Heart right ventricle (tissue), 16 donors: Measurements from ENCODE around the gene TRIM15. TPM values are rescaled to one million over a fixed set of nuclear protein-coding genes. Genes with fewer than 3 reads are reported as not detected.
"Not testable (repeated sequence)": the region's sequence is repeated elsewhere in the genome, so short reads cannot be mapped to it uniquely, and the experiment has no call there.

Source experiments
- ATAC-seq, 8 donors: fragments of 200-7000 bp; cut with Tn5 transposase; one replicate each; pipeline ENCODE4 v1.9.1; 2020; ENCODE audit warnings: mild to moderate bottlenecking in 8 of 8, moderate library complexity in 8 of 8, moderate number of reproducible peaks in 1 of 8
- DNase-seq, 2 donors: peaks; one replicate each; pipeline ENCODE4 v3.0.0-alpha.2; 2020
- H3K27ac ChIP-seq, 10 donors: fragments of 200-600 bp; sonication (generic) in 2 of 10; one replicate each; pipeline versions ENCODE4 v1.5.0 to v1.8.0; 2020 to 2022; ENCODE audit warnings: mild to moderate bottlenecking in 3 of 10
- H3K27me3 ChIP-seq, 7 donors: fragments of 200-600 bp; one replicate each; pipeline ENCODE4 v1.8.0; 2021 to 2022; ENCODE audit warnings: mild to moderate bottlenecking in 2 of 7
- H3K36me3 ChIP-seq, 9 donors: fragments of 200-600 bp; sonication (generic) in 1 of 9; one replicate each; pipeline versions ENCODE4 v1.5.0 to v1.8.0; 2020 to 2022; ENCODE audit warnings: mild to moderate bottlenecking in 2 of 9
- H3K4me1 ChIP-seq, 9 donors: fragments of 200-600 bp; sonication (generic) in 1 of 9; one replicate each; pipeline versions ENCODE4 v1.5.0 to v1.8.0; 2020 to 2022; ENCODE audit warnings: mild to moderate bottlenecking in 4 of 9
- H3K4me3 ChIP-seq, 10 donors: fragments of 200-600 bp; sonication (generic) in 2 of 10; one replicate each; pipeline versions ENCODE4 v1.5.0 to v1.8.0; 2020 to 2022; ENCODE audit warnings: mild to moderate bottlenecking in 7 of 10, moderate library complexity in 2 of 10
- H3K9me3 ChIP-seq, 11 donors: fragments of 200-600 bp in 10 of 11; sonication (generic) in 2 of 11; one replicate each; pipeline versions ENCODE4 v1.5.0 to v1.8.0; 2013 to 2022; ENCODE audit warnings: mild to moderate bottlenecking in 2 of 11, control low read depth in 1 of 11, moderate library complexity in 1 of 11
- CTCF ChIP-seq, 9 donors: fragments of 200-600 bp; sonication (generic) in 2 of 9; IDR thresholded peaks; one replicate each; pipeline versions ENCODE4 v1.5.0 to v1.8.0; 2021 to 2022; ENCODE audit warnings: antibody characterized with exemption in 9 of 9, mild to moderate bottlenecking in 5 of 9, moderate library complexity in 1 of 9
- WGBS, 2 donors: extraction: QIAGEN DNeasy Blood & Tissue Kit; methylation state at CpG; one replicate each; pipeline ENCODE4 v1.1.7; 2013; ENCODE audit warnings: inconsistent platforms in 1 of 2; 5-methylcytosine and 5-hydroxymethylcytosine counted together
- intact Hi-C, 10 donors: fragments of 100-400 bp; cut with DNase I; formaldehyde crosslinking; loops; one replicate each; pipeline versions ENCODE4 v1.11.1 to v1.14.2; 2022
- long read RNA-seq, 3 donors: library from polyadenylated mRNA; unstranded; transcript quantifications; one replicate each; pipeline ENCODE4 v2.0.0, GENCODE V29; 2020 to 2021
- polyA plus RNA-seq, 2 donors: library from polyadenylated mRNA; stranded (reverse); fragments of 200-250 nt; gene quantifications; one replicate each; pipeline ENCODE4 v1.2.3, GENCODE V29; 2013
- total RNA-seq, 10 donors: library from RNA; stranded (reverse); fragmentation: NEBNext Ultra II Directional in 3 of 10; extraction: Animal tissue kit (Norgen Biotek cat#: 25700) in 3 of 10; gene quantifications; one replicate each; pipeline versions ENCODE4 v1.2.1 to v1.2.4, GENCODE V29; 2021 to 2023
- donor health status: Arrhythmogenic right ventricular cardiomyopathy.
- donor health status: ischemic (EF 13 %, LVEDD 7.1; RV severe dilation, severe dysfunction).
- donor health status: healthy with polysubstance abuse.
- donor health status: DM: no; HTN: yes; CAD: no.
- donor health status: DM: no; HTN: no; CAD: no.
- donor health status: ischemic (EF 25% LVEDD 6.9; RV normal size, moderate dysfunction).
- donor health status: ischemic (EF 25% LVEDD 5.7; RV mildly dilated, moderate dysfunction).
- donor health status: healthy.
- donor health status: DM: yes; HTN: yes; CAD: no.
- donor health status: Ischemic cardiomyopathy.
- donor health status: ischemic (EF 35%, LVEDD 5.7; RV mildly dilated, moderate dysfunction).
- donor health status: nonischemic (EF 11% LVEDD 7.7; RV severe dilation, severe dysfunction).
- donor health status: DM: yes; HTN: yes; CAD: no.
- donor health status: PGD.
- donor health status: ischemic (EF 29% LVEDD 5.4; RV normal size, mild dysfunction).
- donor health status: nonischemic (EF 23%, LVEDD 6.1; RV moderate dilation, normal function).

The TRIM15 gene
- total RNA-seq: not detected
- not detected for polyA plus RNA-seq
- long read RNA-seq, donor 1: 0 reads
- long read RNA-seq, donor 2: 0 reads
- long read RNA-seq, donor 3: 0 reads

- no peak for DNase-seq
- intact Hi-C loops: no loop called here
- no peak for ATAC-seq
- Histone ChIP-seq H3K4me1 (peaks cover 0 to 5% (median 0%) of the 10 kb centered on the region in 9 donors), H3K27me3 (peaks cover 0 to 41% (median 25%) of the 10 kb centered on the region in 7 donors), H3K27ac (no peak within 1 kb of the TSS), H3K36me3 (no peaks in the 10 kb centered on the region), H3K9me3 (no peaks in the 10 kb centered on the region), H3K4me3 (no peak within 1 kb of the TSS)
- WGBS, 2 donors: 77 to 79% methylated on average over 31 of the region's 31 CpGs
- TF ChIP-seq CTCF (IDR thresholded peaks at IDR 0.05): no peak
Observed at GRCh38 chr6:30163090-30163917, at the start of gene TRIM15. TRIM15 (plus strand) TSS chr6:30163546; CDS start chr6:30163685, 139 bp downstream.

DNA sequence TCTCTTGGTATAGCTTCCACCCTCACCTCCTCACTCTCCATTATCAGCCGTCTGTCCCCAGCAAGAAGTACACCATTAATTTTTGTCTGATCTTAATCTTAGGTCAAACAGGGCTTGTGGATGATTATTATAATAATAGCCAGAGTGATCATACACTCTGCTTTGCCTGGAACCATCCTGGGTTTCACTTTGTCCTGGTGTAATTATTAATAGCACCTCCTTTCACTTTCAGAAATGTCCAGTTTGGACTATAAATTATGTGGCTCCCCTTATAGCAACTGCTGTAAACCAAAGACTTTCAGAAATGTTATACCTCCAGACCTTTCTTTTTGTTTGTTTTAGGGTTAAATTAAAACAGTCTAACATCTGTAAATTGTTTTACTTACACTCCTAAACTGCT lies 49.5 kb upstream of the TRIM15 start:
- 71 to 77% methylated on average over 1 of the region's 1 CpG for WGBS, 2 donors
- no peak for ATAC-seq
- Histone ChIP-seq H3K36me3 (no peaks in the 10 kb centered on the region), H3K4me3 (no peak overlapping the region), H3K27ac (no peak overlapping the region), H3K9me3 (no peaks in the 10 kb centered on the region), H3K4me1 (no peaks in the 10 kb centered on the region), H3K27me3 (peaks cover 5 to 84% (median 81%) of the 10 kb centered on the region in 7 donors)
- TF ChIP-seq CTCF (IDR thresholded peaks at IDR 0.05): no peak
- intact Hi-C loops: no loop called here
- no peak for DNase-seq

- H3K4me3 ChIP-seq: no peak overlapping the region
- TF ChIP-seq CTCF (IDR thresholded peaks at IDR 0.05): peak in 1 of 9 donors; percentile 13
- peaks cover 5 to 70% (median 57%) of the 10 kb centered on the region in 7 donors for H3K27me3 ChIP-seq
- DNase-seq: no peak
- WGBS, 2 donors: 78% methylated on average over 6 of the region's 6 CpGs
- no peaks in the 10 kb centered on the region for H3K36me3 ChIP-seq
- H3K4me1 ChIP-seq: no peaks in the 10 kb centered on the region
- ATAC-seq: no peak
- no peaks in the 10 kb centered on the region for H3K9me3 ChIP-seq
- intact Hi-C loops: no loop called here
- no peak overlapping the region for H3K27ac ChIP-seq
Observed at GRCh38 chr6:30116724-30117123, 46.6 kb upstream of the TRIM15 start.

GRCh38 chr6:30118691-30119090 lies 44.7 kb upstream of the TRIM15 start:
- DNase-seq, intact Hi-C loops, ATAC-seq, H3K4me3 ChIP-seq, H3K36me3 ChIP-seq, H3K9me3 ChIP-seq, H3K27ac ChIP-seq, H3K4me1 ChIP-seq: not testable (repeated sequence)
- H3K27me3 ChIP-seq: peaks cover 0 to 68% (median 42%) of the 10 kb centered on the region in 7 donors
- WGBS, 2 donors: 86 to 91% methylated on average over 5 of the region's 5 CpGs
